Naive thymus-derived CD4-positive, alpha-beta T cell (primary cell): ENCODE results near the gene PHF11. TPM values are rescaled to one million over a fixed set of nuclear protein-coding genes. Genes with fewer than 3 reads are reported as not detected.

Experiments used
- ATAC-seq: fragments of 150-1000 bp; cut with Tn5 transposase; 2 replicates; pipeline ENCODE4 v1.10.0; 2021; ENCODE audit warnings: mild to moderate bottlenecking, moderate library complexity
- CTCF ChIA-PET: fragments of 350-600 bp; sonication (Branson Sonifier 250); formaldehyde crosslinking; loops from one replicate; lab custom pipeline; 2021; ENCODE audit warnings: antibody characterized with exemption; lab: Charles Lee
- POLR2A ChIA-PET: fragments of 350-600 bp; sonication (Branson Sonifier 250); formaldehyde crosslinking; loops from one replicate; lab custom pipeline; 2021; ENCODE audit warnings: antibody characterized with exemption, inconsistent platforms; lab: Charles Lee
- DNase-seq, 9 donors: peaks; one replicate each; pipeline versions ENCODE4 v3.0.0 to v3.0.0-alpha.2; 2020 to 2022; ENCODE audit warnings: mixed read lengths in 1 of 9
- H3K27ac ChIP-seq: one replicate; pipeline ENCODE4 v1.7.0; 2013; ENCODE audit warnings: mild to moderate bottlenecking, low read depth, low read length, moderate library complexity
- H3K27me3 ChIP-seq, 2 donors: one replicate each; pipeline ENCODE4 v1.7.0; 2013; ENCODE audit warnings: low read length in 2 of 2, mild to moderate bottlenecking in 2 of 2, moderate library complexity in 2 of 2; ENCODE audit not compliant: control insufficient read depth in 2 of 2, insufficient read depth in 2 of 2
- H3K36me3 ChIP-seq, 3 experiments: 1 replicate in 2 of 3; 2 replicates in 1 of 3; pipeline ENCODE4 v1.7.0; 2013; ENCODE audit warnings: low read length in 3 of 3, mild to moderate bottlenecking in 3 of 3, moderate library complexity in 1 of 3; ENCODE audit not compliant: insufficient read depth in 3 of 3, control insufficient read depth in 2 of 3
- H3K4me1 ChIP-seq, 2 donors: one replicate each; pipeline ENCODE4 v1.7.0; 2013; ENCODE audit warnings: low read length in 2 of 2, mild to moderate bottlenecking in 2 of 2, moderate library complexity in 1 of 2; ENCODE audit not compliant: control insufficient read depth in 2 of 2, insufficient read depth in 2 of 2
- H3K4me3 ChIP-seq: 2 replicates; pipeline ENCODE4 v1.7.0; 2013; ENCODE audit warnings: mild to moderate bottlenecking, low read length
- H3K9me3 ChIP-seq, 3 experiments: 1 replicate in 2 of 3; 2 replicates in 1 of 3; pipeline ENCODE4 v1.7.0; 2013; ENCODE audit warnings: low read length in 3 of 3; ENCODE audit not compliant: control insufficient read depth in 2 of 3
- H3K27ac Mint-ChIP-seq, 9 donors: one replicate each; pipeline ENCODE4 v1.8.0; 2020 to 2022; ENCODE audit warnings: mixed read lengths in 9 of 9, mild to moderate bottlenecking in 8 of 9, moderate library complexity in 5 of 9, inconsistent platforms in 2 of 9
- H3K27me3 Mint-ChIP-seq, 5 donors: one replicate each; pipeline ENCODE4 v1.8.0; 2021 to 2022; ENCODE audit warnings: mixed read lengths in 5 of 5, mild to moderate bottlenecking in 1 of 5
- H3K36me3 Mint-ChIP-seq, 5 donors: one replicate each; pipeline ENCODE4 v1.8.0; 2020 to 2022; ENCODE audit warnings: mixed read lengths in 5 of 5, mild to moderate bottlenecking in 3 of 5, inconsistent platforms in 1 of 5
- H3K4me1 Mint-ChIP-seq, 7 donors: one replicate each; pipeline ENCODE4 v1.8.0; 2020 to 2022; ENCODE audit warnings: mixed read lengths in 7 of 7, mild to moderate bottlenecking in 3 of 7, inconsistent platforms in 1 of 7
- H3K4me3 Mint-ChIP-seq, 10 donors: one replicate each; pipeline ENCODE4 v1.8.0; 2020 to 2022; ENCODE audit warnings: mild to moderate bottlenecking in 10 of 10, mixed read lengths in 10 of 10, moderate library complexity in 6 of 10, inconsistent platforms in 2 of 10
- H3K9me3 Mint-ChIP-seq, 11 donors: one replicate each; pipeline ENCODE4 v1.8.0; 2020 to 2022; ENCODE audit warnings: mixed read lengths in 11 of 11, mild to moderate bottlenecking in 4 of 11, inconsistent platforms in 1 of 11, moderate library complexity in 1 of 11
- intact Hi-C, 2 donors: fragments of 100-400 bp; cut with micrococcal nuclease; formaldehyde crosslinking; loops; one replicate each; pipeline ENCODE4 v1.15.1; 2023
- polyA plus RNA-seq, 2 donors: library from polyadenylated mRNA; unstranded; fragments of 300-500 nt; fragmentation: Illumina TruSeq; gene quantifications; one replicate each; pipeline ENCODE4 v1.2.3, GENCODE V29; 2021
- total RNA-seq, 6 experiments: library from RNA in 5 of 6; stranded (reverse) in 5 of 6; gene quantifications; 1 replicate in 5 of 6; 2 replicates in 1 of 6; pipeline ENCODE4 v1.2.3 and lab custom pipeline; 2021 to 2026

Gene PHF11
- total and polyA plus RNA-seq, 7 experiments from 2014 or later: 80.6 to 132 (median 106) TPM

DNA sequence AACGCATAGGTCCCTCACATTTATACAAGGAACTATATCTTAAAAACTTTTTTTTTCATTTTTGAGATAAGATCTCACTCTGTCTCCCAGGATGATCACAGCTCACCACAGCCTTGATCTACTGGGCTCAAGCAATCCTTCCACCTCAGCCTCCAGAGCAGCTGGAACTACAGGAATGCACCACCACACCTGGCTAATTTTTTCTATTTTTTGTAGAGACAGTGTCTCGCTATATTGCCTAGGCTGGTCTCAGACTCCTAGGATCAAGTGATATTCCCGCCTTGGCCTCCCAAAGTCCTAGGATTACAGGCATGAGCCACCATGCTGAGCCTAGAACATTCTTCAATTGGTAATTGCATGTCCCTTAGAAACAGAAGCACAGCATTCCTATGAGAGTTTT lies 47.9 kb downstream of the PHF11 start:
- intact Hi-C loops: loop anchor here (5.0 kb wide), 3 partner anchors 46 to 101 kb away; partner anchors contain the start of genes CAB39L (in 1 of the 2), PHF11 (in 1 of the 2) and SETDB2 (in 1 of the 2)
- Histone ChIP-seq H3K27me3 (no peaks in the 10 kb centered on the region), H3K4me1 (peaks cover 0 to 18% of the 10 kb centered on the region in 2 donors), H3K9me3 (no peaks in the 10 kb centered on the region), H3K27ac (no peak overlapping the region), H3K36me3 (peaks cover 0 to 8% (median 7%) of the 10 kb centered on the region in 3 experiments), H3K4me3 (no peak overlapping the region)
- DNase-seq (no peak), ATAC-seq (no peak)
- Mint-ChIP-seq H3K9me3 (no peaks in the 10 kb centered on the region), H3K27ac (peak overlapping the region in 1 of 9 donors; percentile 67), H3K4me3 (no peak overlapping the region), H3K36me3 (peaks cover 5 to 31% (median 20%) of the 10 kb centered on the region in 5 donors), H3K4me1 (peaks cover 5 to 26% (median 22%) of the 10 kb centered on the region in 7 donors), H3K27me3 (no peaks in the 10 kb centered on the region)
- ChIA-PET CTCF (interaction anchor here (0.6 kb wide), 1 partner anchor 96 kb away, joined by 3 read pairs; no protein-coding TSS in a partner anchor), POLR2A (interaction anchor here (1.4 kb wide), 1 partner anchor 99 kb away, joined by 4 read pairs; the partner anchor contains the start of genes CAB39L and SETDB2)

- no peak for ATAC-seq
- CTCF ChIA-PET: no interaction called here
Observed at GRCh38 chr13:49545661-49546060, 49.9 kb downstream of the PHF11 start.

DNA sequence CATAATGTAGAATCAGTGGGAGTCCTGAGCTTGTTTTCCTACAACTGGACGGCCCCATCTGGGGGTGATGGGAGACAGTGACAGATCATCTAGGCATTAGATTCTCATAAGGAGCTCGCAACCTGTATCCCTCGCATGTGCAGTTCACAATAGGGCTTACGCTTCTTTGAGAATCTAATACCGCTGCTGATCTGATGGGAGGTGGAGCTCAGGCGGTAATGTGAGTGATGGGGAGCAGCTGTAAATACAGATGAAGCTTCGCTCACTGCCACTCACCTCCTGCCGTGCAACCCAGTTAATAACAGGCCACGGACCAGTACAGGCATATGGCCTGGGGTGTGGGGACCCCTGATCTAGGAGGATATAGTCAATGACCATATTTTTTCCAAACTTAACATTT lies 50.8 kb downstream of the PHF11 start:
- no peak overlapping the region for H3K27ac ChIP-seq
- no peaks in the 10 kb centered on the region for H3K27me3 Mint-ChIP-seq
- H3K9me3 ChIP-seq: no peaks in the 10 kb centered on the region
- ATAC-seq (no peak), DNase-seq (no peak)
- no peaks in the 10 kb centered on the region for H3K4me1 ChIP-seq
- ChIA-PET CTCF (no interaction called here), POLR2A (no interaction called here)
- H3K36me3 ChIP-seq: peaks cover 0 to 23% (median 7%) of the 10 kb centered on the region in 3 experiments
- H3K4me1 Mint-ChIP-seq: peaks cover 0 to 3% (median 0%) of the 10 kb centered on the region in 7 donors
- no peak overlapping the region for H3K4me3 Mint-ChIP-seq
- no peaks in the 10 kb centered on the region for H3K9me3 Mint-ChIP-seq
- no peak overlapping the region for H3K4me3 ChIP-seq
- H3K27me3 ChIP-seq: no peaks in the 10 kb centered on the region
- intact Hi-C loops: no loop called here
- peaks cover 3 to 49% (median 10%) of the 10 kb centered on the region in 5 donors for H3K36me3 Mint-ChIP-seq
- H3K27ac Mint-ChIP-seq: no peak overlapping the region

More at GRCh38 chr13:49545661-49546060, 49.9 kb downstream of the PHF11 start:
- Mint-ChIP-seq H3K36me3 (peaks cover 4 to 47% (median 13%) of the 10 kb centered on the region in 5 donors), H3K27me3 (no peaks in the 10 kb centered on the region), H3K9me3 (no peaks in the 10 kb centered on the region), H3K27ac (peak overlapping the region in 3 of 9 donors; percentile 6 to 65 (median 39)), H3K4me1 (peaks cover 0 to 9% (median 5%) of the 10 kb centered on the region in 7 donors), H3K4me3 (no peak overlapping the region)
- H3K4me1 ChIP-seq: peaks cover 0 to 3% of the 10 kb centered on the region in 2 donors
- no peaks in the 10 kb centered on the region for H3K27me3 ChIP-seq
- intact Hi-C loops: no loop called here
- H3K27ac ChIP-seq: no peak overlapping the region
- H3K4me3 ChIP-seq: no peak overlapping the region
- H3K9me3 ChIP-seq: no peaks in the 10 kb centered on the region
- peaks cover 0 to 18% (median 7%) of the 10 kb centered on the region in 3 experiments for H3K36me3 ChIP-seq
- no peak for DNase-seq
- POLR2A ChIA-PET: no interaction called here

GRCh38 chr13:49549289-49549688 lies 53.5 kb downstream of the PHF11 start:
- no peaks in the 10 kb centered on the region for H3K9me3 ChIP-seq
- peaks cover 6 to 62% (median 17%) of the 10 kb centered on the region in 5 donors for H3K36me3 Mint-ChIP-seq
- POLR2A ChIA-PET: no interaction called here

GRCh38 chr13:49550942-49551644 lies 55.3 kb downstream of the PHF11 start:
- peaks cover 0 to 36% (median 0%) of the 10 kb centered on the region in 3 experiments for H3K36me3 ChIP-seq
- H3K27me3 ChIP-seq: no peaks in the 10 kb centered on the region
- Mint-ChIP-seq H3K4me3 (no peak overlapping the region), H3K36me3 (peaks cover 10 to 57% (median 21%) of the 10 kb centered on the region in 5 donors), H3K4me1 (peaks cover 0 to 2% (median 0%) of the 10 kb centered on the region in 7 donors), H3K27me3 (no peaks in the 10 kb centered on the region), H3K27ac (no peak overlapping the region), H3K9me3 (no peaks in the 10 kb centered on the region)
- CTCF ChIA-PET: no interaction called here
- no peak overlapping the region for H3K27ac ChIP-seq
- ATAC-seq (peak; percentile 31), DNase-seq (no peak)
- intact Hi-C loops: no loop called here
- POLR2A ChIA-PET: interaction anchor here (0.6 kb wide), 1 partner anchor 265 kb away, joined by 4 read pairs; no protein-coding TSS in a partner anchor
- H3K4me1 ChIP-seq: no peaks in the 10 kb centered on the region
- H3K4me3 ChIP-seq: no peak overlapping the region
- H3K9me3 ChIP-seq: no peaks in the 10 kb centered on the region

More at GRCh38 chr13:49549289-49549688, 53.5 kb downstream of the PHF11 start:
- Mint-ChIP-seq H3K4me1 (peaks cover 0 to 2% (median 0%) of the 10 kb centered on the region in 7 donors), H3K4me3 (no peak overlapping the region), H3K9me3 (no peaks in the 10 kb centered on the region), H3K27me3 (no peaks in the 10 kb centered on the region), H3K27ac (no peak overlapping the region)
- H3K27me3 ChIP-seq: no peaks in the 10 kb centered on the region
- H3K4me1 ChIP-seq: no peaks in the 10 kb centered on the region
- ATAC-seq: no peak
- no peak overlapping the region for H3K27ac ChIP-seq
- intact Hi-C loops: no loop called here
- DNase-seq: no peak
- no peak overlapping the region for H3K4me3 ChIP-seq
- peaks cover 0 to 30% (median 7%) of the 10 kb centered on the region in 3 experiments for H3K36me3 ChIP-seq
- CTCF ChIA-PET: no interaction called here

DNA sequence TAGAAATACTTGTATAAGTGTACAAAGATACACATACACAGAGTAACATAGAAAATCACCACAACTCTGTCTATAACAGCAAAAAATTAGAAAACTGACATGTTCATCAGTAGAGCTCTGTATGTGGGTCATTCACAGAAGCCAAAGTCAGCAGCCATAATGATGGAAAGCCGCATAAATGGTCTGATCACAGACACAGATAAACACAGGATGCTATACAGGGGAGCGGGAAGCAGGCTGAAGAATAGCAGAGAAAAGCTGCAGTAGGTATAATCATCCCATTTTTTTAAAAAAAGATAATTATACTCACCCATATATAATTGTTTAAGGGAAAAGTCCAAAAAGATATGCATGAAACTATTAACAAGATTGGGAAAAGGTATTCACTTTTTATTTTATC lies 58.1 kb downstream of the PHF11 start:
- Mint-ChIP-seq H3K27ac (no peak overlapping the region), H3K4me3 (no peak overlapping the region), H3K27me3 (no peaks in the 10 kb centered on the region), H3K36me3 (peaks cover 14 to 53% (median 30%) of the 10 kb centered on the region in 5 donors), H3K9me3 (no peaks in the 10 kb centered on the region), H3K4me1 (peaks cover 0 to 4% (median 0%) of the 10 kb centered on the region in 7 donors)
- intact Hi-C loops: loop anchor here in 1 of 2 donors (1.0 kb wide), 1 partner anchor 253 kb away; no protein-coding TSS in a partner anchor
- CTCF ChIA-PET: interaction anchor here (1.6 kb wide), 1 partner anchor 32 kb away, joined by 3 read pairs; no protein-coding TSS in a partner anchor
- Histone ChIP-seq H3K9me3 (no peaks in the 10 kb centered on the region), H3K36me3 (peaks cover 0 to 47% (median under 1%) of the 10 kb centered on the region in 3 experiments), H3K27me3 (no peaks in the 10 kb centered on the region), H3K27ac (no peak overlapping the region), H3K4me1 (no peaks in the 10 kb centered on the region), H3K4me3 (no peak overlapping the region)
- ATAC-seq (no peak), DNase-seq (no peak)
- POLR2A ChIA-PET: interaction anchor here (1.0 kb wide), 1 partner anchor 241 kb away, joined by 3 read pairs; no protein-coding TSS in a partner anchor
